Liver (tissue), 9 donors: ENCODE results near the gene C3orf22. TPM values are rescaled to one million over a fixed set of nuclear protein-coding genes. Genes with fewer than 3 reads are reported as not detected.

Experiments used
- DNase-seq: peaks from one replicate; pipeline ENCODE4 v3.0.0-alpha.2; 2017; ENCODE audit warnings: low spot score
- H3K27ac ChIP-seq, 2 donors: one replicate each; pipeline ENCODE4 v1.7.0; 2013; ENCODE audit warnings: inconsistent platforms in 2 of 2, low read length in 2 of 2, control low read depth in 1 of 2, low read depth in 1 of 2, mild to moderate bottlenecking in 1 of 2
- H3K27me3 ChIP-seq, 4 donors: one replicate each; pipeline versions ENCODE4 v1.6.1 to v1.7.0; 2013; ENCODE audit warnings: low read length in 3 of 4, inconsistent platforms in 1 of 4, mild to moderate bottlenecking in 1 of 4, moderate library complexity in 1 of 4; ENCODE audit not compliant: control insufficient read depth in 4 of 4, insufficient read depth in 4 of 4
- H3K36me3 ChIP-seq, 4 donors: one replicate each; pipeline versions ENCODE4 v1.6.1 to v1.7.0; 2013; ENCODE audit warnings: low read length in 3 of 4, mild to moderate bottlenecking in 3 of 4, low read depth in 1 of 4, moderate library complexity in 1 of 4; ENCODE audit not compliant: control insufficient read depth in 4 of 4, insufficient read depth in 3 of 4
- H3K4me1 ChIP-seq, 4 donors: one replicate each; pipeline versions ENCODE4 v1.6.1 to v1.7.0; 2013; ENCODE audit warnings: low read length in 3 of 4, mild to moderate bottlenecking in 3 of 4, moderate library complexity in 1 of 4; ENCODE audit not compliant: control insufficient read depth in 4 of 4, insufficient read depth in 4 of 4
- H3K4me3 ChIP-seq, 3 donors: one replicate each; pipeline versions ENCODE4 v1.6.1 to v1.7.0; 2013; ENCODE audit warnings: low read length in 3 of 3, control low read depth in 1 of 3, low read depth in 1 of 3, mild to moderate bottlenecking in 1 of 3
- H3K9ac ChIP-seq, 2 donors: one replicate each; pipeline ENCODE4 v1.7.0; 2013; ENCODE audit warnings: low read length in 2 of 2, mild to moderate bottlenecking in 2 of 2, moderate library complexity in 2 of 2, control low read depth in 1 of 2, low read depth in 1 of 2
- H3K9me3 ChIP-seq, 4 donors: one replicate each; pipeline versions ENCODE4 v1.6.1 to v1.7.0; 2013; ENCODE audit warnings: low read length in 3 of 4; ENCODE audit not compliant: control insufficient read depth in 4 of 4
- CTCF ChIP-seq: fragments of 150-350 bp; IDR thresholded peaks from 2 replicates; pipeline ENCODE4 v1.5.1; 2017; ENCODE audit warnings: improper control_type of control experiment, low read depth, low read length; ENCODE audit not compliant: missing input control
- EGR1 ChIP-seq, 2 donors: IDR thresholded peaks; 2 replicates each; pipeline ENCODE4 v1.6.1; 2016 to 2018; ENCODE audit warnings: antibody characterized with exemption in 2 of 2, low read depth in 2 of 2
- FOXA1 ChIP-seq: IDR thresholded peaks from 2 replicates; pipeline ENCODE4 v1.6.1; 2016; ENCODE audit warnings: antibody characterized with exemption
- FOXA2 ChIP-seq: IDR thresholded peaks from 2 replicates; pipeline ENCODE4 v1.6.1; 2016; ENCODE audit warnings: antibody characterized with exemption
- GABPA ChIP-seq, 2 donors: IDR thresholded peaks in 1 of 2; conservative IDR thresholded peaks in 1 of 2; 2 replicates each; pipeline ENCODE4 v1.6.1; 2016; ENCODE audit warnings: antibody characterized with exemption in 2 of 2, mild to moderate bottlenecking in 1 of 2, moderate library complexity in 1 of 2
- HNF4A ChIP-seq, 2 donors: conservative IDR thresholded peaks; 2 replicates each; pipeline ENCODE4 v1.6.1; 2016; ENCODE audit warnings: antibody characterized with exemption in 2 of 2, mild to moderate bottlenecking in 2 of 2
- HNF4G ChIP-seq: IDR thresholded peaks from 2 replicates; pipeline ENCODE4 v1.6.1; 2016; ENCODE audit warnings: antibody characterized with exemption
- JUND ChIP-seq, 2 donors: IDR thresholded peaks; 2 replicates each; pipeline ENCODE4 v1.6.1; 2016; ENCODE audit warnings: antibody characterized with exemption in 2 of 2
- MAX ChIP-seq: IDR thresholded peaks from 2 replicates; pipeline ENCODE4 v1.6.1; 2016; ENCODE audit warnings: antibody characterized with exemption
- NR2F2 ChIP-seq: IDR thresholded peaks from 2 replicates; pipeline ENCODE4 v1.6.1; 2016; ENCODE audit warnings: antibody characterized with exemption
- RAD21 ChIP-seq, 2 donors: IDR thresholded peaks; 2 replicates each; pipeline ENCODE4 v1.6.1; 2016; ENCODE audit warnings: antibody characterized with exemption in 2 of 2, mild to moderate bottlenecking in 2 of 2
- REST ChIP-seq: IDR thresholded peaks from 2 replicates; pipeline ENCODE4 v1.6.1; 2016; ENCODE audit warnings: antibody characterized with exemption, mild to moderate bottlenecking
- RXRA ChIP-seq, 2 donors: IDR thresholded peaks; 2 replicates each; pipeline ENCODE4 v1.6.1; 2017 to 2018; ENCODE audit warnings: antibody characterized with exemption in 2 of 2, mild to moderate bottlenecking in 1 of 2
- SP1 ChIP-seq: IDR thresholded peaks from 2 replicates; pipeline ENCODE4 v1.6.1; 2018; ENCODE audit warnings: antibody characterized with exemption, mild to moderate bottlenecking
- TAF1 ChIP-seq: conservative IDR thresholded peaks from 2 replicates; pipeline ENCODE4 v1.6.1; 2016; ENCODE audit warnings: antibody characterized with exemption, mild to moderate bottlenecking
- YY1 ChIP-seq: IDR thresholded peaks from 2 replicates; pipeline ENCODE4 v1.6.1; 2016; ENCODE audit warnings: antibody characterized with exemption, mild to moderate bottlenecking
- ZBTB33 ChIP-seq: IDR thresholded peaks from 2 replicates; pipeline ENCODE4 v1.6.1; 2016; ENCODE audit warnings: antibody characterized with exemption
- WGBS: extraction: QIAGEN DNeasy Blood & Tissue Kit; methylation state at CpG from one replicate; pipeline ENCODE4 v1.1.7; 2013; 5-methylcytosine and 5-hydroxymethylcytosine counted together
- polyA plus RNA-seq, 2 donors: library from polyadenylated mRNA; stranded (reverse) in 1 of 2; unstranded in 1 of 2; fragments of 200-250 nt in 1 of 2; fragments of >200 nt in 1 of 2; fragmentation: Nextera tagmentation in 1 of 2; extraction: Ambion mirVana in 1 of 2; gene quantifications; one replicate each; pipeline versions ENCODE4 v1.2.1 to v1.2.3, GENCODE V29; 2013 to 2015
- total RNA-seq, 2 donors: library from RNA; depleted of rRNA; stranded (reverse); fragments of >200 nt; gene quantifications; one replicate each; pipeline ENCODE4 v1.2.3, GENCODE V29; 2014
- TF ChIP-seq, protein P1 (sequence below): IDR thresholded peaks from 2 replicates; pipeline ENCODE4 v1.6.1; 2016; ENCODE audit warnings: antibody characterized with exemption
- donor health status: healthy.
- donor health status: healthy.
- donor health status: healthy.
- donor health status: healthy.
- donor health status: healthy.

Gene C3orf22
- total and polyA plus RNA-seq, 4 donors, result not detected

- Histone ChIP-seq H3K36me3 (no peaks in the 10 kb centered on the region), H3K27ac (peak overlapping the region; percentile 94 to 96), H3K4me1 (peaks cover 18 to 78% (median 56%) of the 10 kb centered on the region in 4 donors), H3K27me3 (no peaks in the 10 kb centered on the region), H3K9ac (peak overlapping the region in 1 of 2 donors; percentile 72), H3K4me3 (peak overlapping the region in 1 of 3 donors; percentile 0), H3K9me3 (no peaks in the 10 kb centered on the region)
- TF ChIP-seq HNF4G (no peak), EGR1 (IDR thresholded peaks at IDR 0.05; ENCODE audit: low read depth in 2 of 2) (peak in 1 of 2 donors; percentile 25), CTCF (peak; percentile 72), HNF4A (conservative IDR thresholded peaks at IDR 0.05) (peak; percentile 66 to 80), YY1 (peak; percentile 90), RAD21 (IDR thresholded peaks at IDR 0.05) (peak in 1 of 2 donors; percentile 50), TAF1 (no peak), FOXA2 (peak; percentile 53), SP1 (peak; percentile 81), GABPA (IDR thresholded peaks at IDR 0.05 in 1 of 2, conservative IDR thresholded peaks at IDR 0.05 in 1 of 2) (no peak), MAX (peak; percentile 83), RXRA (IDR thresholded peaks at IDR 0.05) (peak; percentile 70 to 84), ZBTB33 (peak; percentile 65), REST (no peak), JUND (IDR thresholded peaks at IDR 0.05) (peak in 1 of 2 donors; percentile 42), FOXA1 (no peak), NR2F2 (no peak)
- TF ChIP-seq, protein P1, sequence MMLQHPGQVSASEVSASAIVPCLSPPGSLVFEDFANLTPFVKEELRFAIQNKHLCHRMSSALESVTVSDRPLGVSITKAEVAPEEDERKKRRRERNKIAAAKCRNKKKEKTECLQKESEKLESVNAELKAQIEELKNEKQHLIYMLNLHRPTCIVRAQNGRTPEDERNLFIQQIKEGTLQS, result peak; percentile 92
- peak; percentile 65 for DNase-seq
- WGBS, result 30% methylated on average over 14 of the region's 14 CpGs
Measured at GRCh38 chr3:126528800-126529541, 29.8 kb downstream of the C3orf22 start.
